ENCODE data around the gene CPNE4.

GRCh38 chr3:131501949-131502348, 532.9 kb downstream of the CPNE4 start:
- TF ChIP-seq, protein P1, sequence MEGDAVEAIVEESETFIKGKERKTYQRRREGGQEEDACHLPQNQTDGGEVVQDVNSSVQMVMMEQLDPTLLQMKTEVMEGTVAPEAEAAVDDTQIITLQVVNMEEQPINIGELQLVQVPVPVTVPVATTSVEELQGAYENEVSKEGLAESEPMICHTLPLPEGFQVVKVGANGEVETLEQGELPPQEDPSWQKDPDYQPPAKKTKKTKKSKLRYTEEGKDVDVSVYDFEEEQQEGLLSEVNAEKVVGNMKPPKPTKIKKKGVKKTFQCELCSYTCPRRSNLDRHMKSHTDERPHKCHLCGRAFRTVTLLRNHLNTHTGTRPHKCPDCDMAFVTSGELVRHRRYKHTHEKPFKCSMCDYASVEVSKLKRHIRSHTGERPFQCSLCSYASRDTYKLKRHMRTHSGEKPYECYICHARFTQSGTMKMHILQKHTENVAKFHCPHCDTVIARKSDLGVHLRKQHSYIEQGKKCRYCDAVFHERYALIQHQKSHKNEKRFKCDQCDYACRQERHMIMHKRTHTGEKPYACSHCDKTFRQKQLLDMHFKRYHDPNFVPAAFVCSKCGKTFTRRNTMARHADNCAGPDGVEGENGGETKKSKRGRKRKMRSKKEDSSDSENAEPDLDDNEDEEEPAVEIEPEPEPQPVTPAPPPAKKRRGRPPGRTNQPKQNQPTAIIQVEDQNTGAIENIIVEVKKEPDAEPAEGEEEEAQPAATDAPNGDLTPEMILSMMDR (IDR thresholded peaks at IDR 0.05), result no peak
- TF ChIP-seq POLR2A (IDR thresholded peaks at IDR 0.05), result no peak

Data from body of pancreas (tissue), 4 donors.